Ectodermal cell (in vitro differentiated cells): ENCODE results near the gene CCDC179.

Experiments used
- H3K27ac ChIP-seq: 2 replicates; pipeline ENCODE4 v1.7.0; 2013; ENCODE audit warnings: mild to moderate bottlenecking, low read depth, low read length; ENCODE audit not compliant: insufficient read depth, poor library complexity, severe bottlenecking
- H3K27me3 ChIP-seq: 2 replicates; pipeline ENCODE4 v1.7.0; 2013; ENCODE audit warnings: mild to moderate bottlenecking, low read length; ENCODE audit not compliant: insufficient read depth, control insufficient read depth, poor library complexity, severe bottlenecking
- H3K36me3 ChIP-seq: one replicate; pipeline ENCODE4 v1.7.0; 2013; ENCODE audit warnings: low read length; ENCODE audit not compliant: control insufficient read depth, insufficient read depth
- H3K4me1 ChIP-seq: one replicate; pipeline ENCODE4 v1.7.0; 2013; ENCODE audit warnings: low read length; ENCODE audit not compliant: control insufficient read depth, insufficient read depth
- H3K4me3 ChIP-seq: 2 replicates; pipeline ENCODE4 v1.7.0; 2013; ENCODE audit warnings: low read depth, low read length, control low read depth; ENCODE audit not compliant: insufficient read depth
- H3K9me3 ChIP-seq: 2 replicates; pipeline ENCODE4 v1.7.0; 2013; ENCODE audit warnings: mild to moderate bottlenecking, low read length, moderate library complexity; ENCODE audit not compliant: control insufficient read depth
- WGBS, 2 experiments: methylation state at CpG; one replicate each; pipeline ENCODE4 v1.1.7; 2013; ENCODE audit warnings: missing lambda C conversion rate in 2 of 2; 5-methylcytosine and 5-hydroxymethylcytosine counted together

Gene CCDC179

DNA sequence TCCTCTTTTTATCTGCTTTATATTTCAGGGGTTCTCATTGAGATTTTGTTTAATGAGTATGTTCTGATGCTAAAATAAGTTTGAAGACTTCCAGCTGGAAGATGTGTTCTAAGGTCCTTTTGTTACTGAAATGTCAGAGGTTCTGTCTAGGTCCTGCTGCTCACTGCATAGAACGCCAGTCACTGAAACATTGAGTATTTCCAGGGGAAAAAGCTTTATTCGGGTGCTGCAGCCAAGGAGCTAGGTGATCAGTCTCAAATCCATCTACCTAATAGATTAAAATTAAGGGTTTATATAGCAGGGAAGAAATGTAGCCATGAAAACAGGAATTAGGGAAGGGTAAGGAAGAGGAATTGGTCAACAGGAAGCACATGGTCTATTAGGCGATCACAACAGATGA, 50.4 kb downstream of the CCDC179 start:
- no peaks in the 10 kb centered on the region for H3K36me3 ChIP-seq
- H3K27me3 ChIP-seq, result no peaks in the 10 kb centered on the region
- no peaks in the 10 kb centered on the region for H3K9me3 ChIP-seq
- H3K4me3 ChIP-seq, result no peak overlapping the region
- no peaks in the 10 kb centered on the region for H3K4me1 ChIP-seq
- 93 to 94% methylated on average over 2 to 3 of the region's 3 CpGs for WGBS, 2 experiments
- H3K27ac ChIP-seq, result no peak overlapping the region

DNA sequence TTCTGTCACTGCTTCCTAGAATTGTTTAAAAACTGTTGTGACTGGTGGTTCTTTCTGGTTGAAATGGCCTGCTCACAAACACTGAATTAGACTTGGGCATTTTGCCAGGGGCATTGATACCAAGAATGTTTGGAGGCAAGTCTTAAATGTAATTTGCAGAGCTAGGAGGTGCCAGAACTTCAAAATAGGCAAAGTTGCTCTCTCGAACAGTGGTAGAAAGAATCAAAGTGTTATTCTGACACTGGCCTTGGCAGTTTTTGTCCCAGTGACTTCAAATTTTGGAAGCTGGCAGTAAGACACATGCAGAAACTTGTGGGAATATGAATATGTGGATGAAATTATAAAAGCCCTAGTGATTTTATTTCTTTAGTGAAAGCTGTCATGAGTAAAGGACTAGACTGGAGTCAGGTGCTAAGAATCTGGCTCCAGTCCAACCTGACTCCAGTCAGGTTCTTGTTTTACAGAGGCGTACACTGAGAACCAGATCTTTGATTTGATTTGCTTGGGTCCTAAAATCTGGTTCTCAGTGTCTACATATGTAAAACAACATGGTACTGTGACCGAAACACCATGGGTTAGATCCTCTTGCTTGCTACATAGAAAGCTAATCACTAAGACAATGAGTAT, 51.6 kb downstream of the CCDC179 start:
- Histone ChIP-seq H3K4me1 (no peaks in the 10 kb centered on the region), H3K9me3 (no peaks in the 10 kb centered on the region), H3K4me3 (no peak overlapping the region), H3K27me3 (no peaks in the 10 kb centered on the region), H3K27ac (no peak overlapping the region), H3K36me3 (no peaks in the 10 kb centered on the region)
- WGBS, 2 experiments, result 90 to 95% methylated on average over 3 of the region's 3 CpGs

GRCh38 chr11:22807855-22808570, 52.3 kb downstream of the CCDC179 start:
- Histone ChIP-seq H3K9me3 (no peaks in the 10 kb centered on the region), H3K27ac (no peak overlapping the region), H3K27me3 (no peaks in the 10 kb centered on the region), H3K4me1 (no peaks in the 10 kb centered on the region), H3K4me3 (no peak overlapping the region), H3K36me3 (no peaks in the 10 kb centered on the region)
- WGBS, 2 experiments, result 93 to 100% methylated on average over 2 of the region's 2 CpGs

- no peaks in the 10 kb centered on the region for H3K36me3 ChIP-seq
- no peaks in the 10 kb centered on the region for H3K9me3 ChIP-seq
- 89 to 94% methylated on average over 2 of the region's 2 CpGs for WGBS, 2 experiments
- no peak overlapping the region for H3K4me3 ChIP-seq
- H3K27ac ChIP-seq, result no peak overlapping the region
- H3K4me1 ChIP-seq, result no peaks in the 10 kb centered on the region
- H3K27me3 ChIP-seq, result no peaks in the 10 kb centered on the region
Measured at GRCh38 chr11:22807391-22807790, 52.9 kb downstream of the CCDC179 start.

DNA sequence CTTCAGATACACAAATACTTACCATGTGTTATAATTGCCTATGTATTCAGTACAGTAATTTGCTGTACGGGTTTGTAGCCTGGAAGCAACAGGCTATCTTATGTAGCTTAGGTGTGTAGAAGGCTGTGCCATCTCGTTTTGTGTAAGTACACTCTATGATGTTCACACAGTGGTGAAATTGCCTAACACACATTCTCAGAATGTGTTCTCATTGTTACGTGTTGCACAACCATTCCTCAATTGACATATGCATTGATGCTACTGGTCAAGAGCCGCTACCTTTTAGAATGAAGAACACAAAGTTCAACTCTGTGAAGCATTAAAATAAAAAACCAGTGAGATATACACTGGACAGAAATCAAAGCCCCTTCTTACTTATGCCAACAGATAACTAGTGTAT, 57.4 kb downstream of the CCDC179 start:
- WGBS, 2 experiments, result 89 to 95% methylated on average over 4 of the region's 4 CpGs
- Histone ChIP-seq H3K4me3 (no peak overlapping the region), H3K27me3 (no peaks in the 10 kb centered on the region), H3K36me3 (no peaks in the 10 kb centered on the region), H3K4me1 (no peaks in the 10 kb centered on the region), H3K27ac (no peak overlapping the region), H3K9me3 (no peaks in the 10 kb centered on the region)

DNA sequence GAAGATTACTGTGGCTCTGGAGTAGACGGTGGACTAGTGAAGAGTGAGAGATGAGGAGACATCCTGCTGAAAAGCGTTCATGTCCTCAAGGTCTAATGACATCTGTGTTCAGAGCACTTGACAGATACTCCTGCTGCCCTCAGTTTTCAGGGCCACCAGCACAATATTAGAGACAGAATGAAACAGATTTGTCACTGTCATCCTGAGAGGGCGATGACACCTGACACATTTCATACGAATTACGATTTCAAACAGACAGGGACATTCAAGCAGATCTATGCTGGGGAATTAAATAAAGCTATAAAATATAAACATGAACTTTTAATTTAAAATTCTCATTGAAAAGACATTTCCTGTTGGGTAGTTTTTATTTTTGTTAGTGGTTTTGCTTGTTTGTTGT, 59.8 kb downstream of the CCDC179 start:
- Histone ChIP-seq H3K27ac (no peak overlapping the region), H3K4me3 (no peak overlapping the region), H3K27me3 (no peaks in the 10 kb centered on the region), H3K36me3 (no peaks in the 10 kb centered on the region), H3K9me3 (no peaks in the 10 kb centered on the region), H3K4me1 (no peaks in the 10 kb centered on the region)
- WGBS, 2 experiments, result 92 to 97% methylated on average over 4 to 5 of the region's 5 CpGs

GRCh38 chr11:22798901-22799300, 61.4 kb downstream of the CCDC179 start:
- H3K4me1 ChIP-seq, result no peaks in the 10 kb centered on the region
- WGBS, 2 experiments, result 91 to 94% methylated on average over 1 of the region's 1 CpG
- no peaks in the 10 kb centered on the region for H3K36me3 ChIP-seq
- H3K27ac ChIP-seq, result no peak overlapping the region
- H3K9me3 ChIP-seq, result no peaks in the 10 kb centered on the region
- no peak overlapping the region for H3K4me3 ChIP-seq
- H3K27me3 ChIP-seq, result no peaks in the 10 kb centered on the region

- Histone ChIP-seq H3K36me3 (no peaks in the 10 kb centered on the region), H3K4me3 (no peak overlapping the region), H3K9me3 (no peaks in the 10 kb centered on the region), H3K27me3 (no peaks in the 10 kb centered on the region), H3K4me1 (peaks cover 4% of the 10 kb centered on the region), H3K27ac (no peak overlapping the region)
- WGBS, 2 experiments, result 92 to 93% methylated on average over 3 of the region's 3 CpGs
Measured at GRCh38 chr11:22797047-22797446, 63.2 kb downstream of the CCDC179 start.
